Measurements from ENCODE around the gene DIP2C.

Gene DIP2C

DNA sequence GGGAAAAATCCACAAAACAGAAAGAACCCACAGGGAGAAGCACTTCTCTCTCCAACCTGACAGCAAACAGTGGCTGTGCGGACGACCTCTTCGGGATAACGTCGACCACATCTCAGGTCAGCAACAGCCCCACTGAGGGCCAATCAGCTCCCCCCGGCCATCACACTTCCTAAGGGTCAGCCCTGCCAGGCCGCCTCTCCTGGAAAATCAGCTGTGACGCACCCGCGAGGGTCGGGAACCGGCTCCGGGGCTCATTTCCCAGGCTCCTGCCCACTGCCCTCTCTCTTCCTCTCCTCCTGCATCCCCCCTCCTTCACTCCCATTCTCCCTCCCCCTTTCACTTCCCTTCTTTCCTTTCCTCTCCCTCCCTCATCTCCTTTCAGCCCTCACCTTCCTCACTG is 118.3 kb downstream of the DIP2C start:
- in situ Hi-C loops (cut with MboI; ENCODE audit: low pct_unique_long_range_greater_than_20kb, low sequenced_read_pairs, unreplicated experiment), result no loop called here
- DNase-seq (ENCODE audit: low spot score), result no peak
- TF ChIP-seq CTCF (IDR thresholded peaks at IDR 0.05; ENCODE audit: extremely low read depth, insufficient read depth, missing control alignments), result no peak

DNA sequence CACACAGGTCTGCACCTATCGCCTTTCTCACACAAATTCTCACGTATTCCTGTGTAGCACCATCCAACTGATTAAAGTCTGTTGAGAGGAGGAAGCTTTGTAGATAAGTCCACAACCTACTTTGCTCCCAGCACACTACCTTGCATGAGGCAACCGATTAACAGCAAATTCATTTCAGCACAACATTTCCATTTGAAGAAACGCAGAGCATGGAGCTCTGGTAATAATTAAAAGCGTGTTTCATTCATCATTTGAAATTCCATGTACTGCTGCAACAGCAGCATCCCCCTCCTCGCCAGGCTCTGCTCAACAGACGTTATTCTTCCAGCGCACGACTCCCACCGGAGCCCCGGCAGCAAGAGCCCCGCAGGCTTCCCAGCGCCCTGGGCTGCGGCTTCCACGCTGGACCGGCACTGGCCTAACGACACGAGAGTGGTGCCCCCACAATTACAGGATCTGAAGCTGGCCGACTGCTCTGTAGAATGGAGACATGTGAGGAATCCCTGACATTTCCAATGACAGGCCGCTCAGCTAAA is 118.8 kb downstream of the DIP2C start:
- no peak for TF ChIP-seq CTCF (IDR thresholded peaks at IDR 0.05; ENCODE audit: extremely low read depth, insufficient read depth, missing control alignments)
- no peak for DNase-seq (ENCODE audit: low spot score)
- in situ Hi-C loops (cut with MboI; ENCODE audit: low pct_unique_long_range_greater_than_20kb, low sequenced_read_pairs, unreplicated experiment), result no loop called here

DNA sequence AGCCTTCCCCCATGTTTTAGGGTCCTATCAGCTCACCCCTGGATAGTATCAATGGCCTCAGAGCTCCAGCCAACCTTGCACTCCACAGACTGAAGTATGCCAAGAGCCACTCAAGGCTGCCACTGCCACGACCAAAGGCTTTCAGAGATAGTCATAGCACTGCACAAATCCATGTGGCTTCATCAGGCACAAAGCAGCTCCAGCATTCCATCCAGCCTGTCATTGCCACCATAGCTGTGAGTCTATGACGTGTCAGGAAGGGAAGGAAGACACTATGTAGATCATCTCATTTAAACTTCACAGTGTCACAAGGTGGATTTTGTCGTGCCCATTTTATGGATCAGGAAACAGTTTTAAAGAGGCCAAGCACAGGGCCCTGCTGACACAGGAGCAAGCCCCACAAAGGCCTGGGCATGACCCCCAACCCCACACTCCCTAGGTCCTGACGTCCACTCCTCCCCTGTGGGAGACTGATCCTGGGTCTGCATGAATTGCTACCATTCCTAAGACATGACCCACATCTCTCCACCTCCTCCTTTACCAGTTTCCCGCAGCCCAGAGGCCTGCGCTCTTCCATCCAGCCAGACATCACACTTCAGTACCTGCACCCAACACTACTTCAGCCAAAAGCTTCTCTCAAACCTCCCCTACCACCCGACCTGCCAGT is 119.4 kb downstream of the DIP2C start:
- in situ Hi-C loops (cut with MboI; ENCODE audit: low pct_unique_long_range_greater_than_20kb, low sequenced_read_pairs, unreplicated experiment), result no loop called here
- no peak for DNase-seq (ENCODE audit: low spot score)
- no peak for TF ChIP-seq CTCF (IDR thresholded peaks at IDR 0.05; ENCODE audit: extremely low read depth, insufficient read depth, missing control alignments)

DNA sequence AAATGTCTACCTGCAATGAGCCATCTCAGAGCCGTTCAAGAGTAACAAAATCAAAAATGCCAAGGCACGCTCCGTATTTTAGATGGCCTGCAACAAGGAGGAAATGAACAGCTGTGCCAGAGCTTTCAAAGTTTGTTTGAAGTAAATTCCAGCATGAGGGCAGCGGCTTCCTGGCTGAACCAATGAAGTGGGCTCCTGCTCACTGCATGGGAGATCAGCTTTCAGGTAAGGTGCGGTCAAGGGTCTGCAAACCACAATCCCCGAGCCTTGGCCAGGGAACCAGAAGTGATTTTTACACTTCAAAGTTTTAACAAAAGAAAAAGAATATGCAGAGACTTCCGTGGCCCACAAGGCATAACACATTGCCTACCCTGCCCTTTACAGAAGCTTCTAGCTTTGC is 120.6 kb downstream of the DIP2C start:
- DNase-seq (ENCODE audit: low spot score), result no peak
- no peak for TF ChIP-seq CTCF (IDR thresholded peaks at IDR 0.05; ENCODE audit: extremely low read depth, insufficient read depth, missing control alignments)
- in situ Hi-C loops (cut with MboI; ENCODE audit: low pct_unique_long_range_greater_than_20kb, low sequenced_read_pairs, unreplicated experiment), result no loop called here

GRCh38 chr10:567869-568268 is 121.6 kb downstream of the DIP2C start:
- in situ Hi-C loops (cut with MboI; ENCODE audit: low pct_unique_long_range_greater_than_20kb, low sequenced_read_pairs, unreplicated experiment), result no loop called here
- DNase-seq (ENCODE audit: low spot score), result no peak
- TF ChIP-seq CTCF (IDR thresholded peaks at IDR 0.05; ENCODE audit: extremely low read depth, insufficient read depth, missing control alignments), result no peak

DNA sequence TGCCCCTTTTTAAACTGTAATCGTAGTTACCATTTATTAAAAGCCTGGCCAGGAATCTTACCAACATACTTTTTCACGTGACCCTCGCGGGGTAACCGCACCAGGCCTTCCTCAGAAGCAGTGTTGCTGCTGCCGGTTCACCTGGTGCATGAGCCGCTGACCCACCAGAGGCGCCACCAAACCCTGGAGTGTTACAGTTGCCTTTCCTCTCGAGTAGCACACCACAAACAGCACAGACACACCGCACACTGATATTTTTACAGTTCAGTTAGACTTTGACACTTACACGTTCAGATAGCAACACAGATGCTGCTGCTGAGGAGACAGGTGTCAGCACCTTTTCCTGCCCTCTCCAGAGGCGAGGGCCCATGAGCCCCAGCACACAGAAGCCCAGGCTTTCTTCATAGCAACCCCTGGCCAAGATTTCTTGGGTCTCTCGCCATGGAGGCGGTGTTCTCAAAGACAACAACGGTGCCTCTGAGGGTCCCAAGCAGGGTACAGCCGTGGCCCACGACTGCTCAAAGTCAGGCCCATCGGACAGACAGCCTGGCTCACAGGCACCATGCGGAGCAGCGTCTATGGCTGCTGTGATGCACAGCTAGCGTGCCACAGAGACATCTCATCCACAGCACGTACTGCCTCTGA is 123.1 kb downstream of the DIP2C start:
- in situ Hi-C loops (cut with MboI; ENCODE audit: low pct_unique_long_range_greater_than_20kb, low sequenced_read_pairs, unreplicated experiment), result no loop called here
- no peak for TF ChIP-seq CTCF (IDR thresholded peaks at IDR 0.05; ENCODE audit: extremely low read depth, insufficient read depth, missing control alignments)

More for the DNA sequence above, 123.1 kb downstream of the DIP2C start:
- DNase-seq (ENCODE audit: low spot score), result no peak
